Activated T-cell treated with anti-CD3 and anti-CD28 coated beads, Interleukin-2, amount 50 U/mL, for 24 hours (primary cell): ENCODE measurements around the gene PBX1.

Experiments used
- DNase-seq: peaks from one replicate; pipeline ENCODE4 v3.0.0-alpha.2; 2020
- H3K27ac Mint-ChIP-seq: 2 replicates; pipeline ENCODE4 v1.8.0; 2020; ENCODE audit warnings: mild to moderate bottlenecking, mixed read lengths
- H3K27me3 Mint-ChIP-seq: 2 replicates; pipeline ENCODE4 v1.8.0; 2020; ENCODE audit warnings: mixed read lengths
- H3K36me3 Mint-ChIP-seq: 2 replicates; pipeline ENCODE4 v1.8.0; 2020; ENCODE audit warnings: low read depth, mixed read lengths
- H3K4me1 Mint-ChIP-seq: 2 replicates; pipeline ENCODE4 v1.8.0; 2020; ENCODE audit warnings: low read depth, mixed read lengths
- H3K4me3 Mint-ChIP-seq: 2 replicates; pipeline ENCODE4 v1.8.0; 2020; ENCODE audit warnings: mild to moderate bottlenecking, moderate library complexity, mixed read lengths
- H3K9me3 Mint-ChIP-seq: 2 replicates; pipeline ENCODE4 v1.8.0; 2020; ENCODE audit warnings: mixed read lengths

The PBX1 gene

GRCh38 chr1:164841702-164842465, 282.9 kb downstream of the PBX1 start:
- no peaks in the 10 kb centered on the region for H3K9me3 Mint-ChIP-seq
- H3K27ac Mint-ChIP-seq: no peak overlapping the region
- H3K4me1 Mint-ChIP-seq: no peaks in the 10 kb centered on the region
- DNase-seq: no peak
- H3K27me3 Mint-ChIP-seq: no peaks in the 10 kb centered on the region
- no peak overlapping the region for H3K4me3 Mint-ChIP-seq
- no peaks in the 10 kb centered on the region for H3K36me3 Mint-ChIP-seq

- H3K4me1 Mint-ChIP-seq: no peaks in the 10 kb centered on the region
- no peaks in the 10 kb centered on the region for H3K9me3 Mint-ChIP-seq
- H3K27ac Mint-ChIP-seq: no peak overlapping the region
- DNase-seq: no peak
- H3K36me3 Mint-ChIP-seq: no peaks in the 10 kb centered on the region
- no peaks in the 10 kb centered on the region for H3K27me3 Mint-ChIP-seq
- no peak overlapping the region for H3K4me3 Mint-ChIP-seq
These were observed 283.9 kb downstream of the PBX1 start for GRCh38 chr1:164842870-164843269.

GRCh38 chr1:164843743-164844500, 284.9 kb downstream of the PBX1 start:
- Mint-ChIP-seq H3K9me3 (no peaks in the 10 kb centered on the region), H3K4me3 (no peak overlapping the region), H3K27ac (no peak overlapping the region), H3K27me3 (no peaks in the 10 kb centered on the region), H3K4me1 (no peaks in the 10 kb centered on the region), H3K36me3 (no peaks in the 10 kb centered on the region)
- DNase-seq: no peak

- Mint-ChIP-seq H3K4me1 (no peaks in the 10 kb centered on the region), H3K36me3 (no peaks in the 10 kb centered on the region)
These were observed 288.0 kb downstream of the PBX1 start for GRCh38 chr1:164846731-164847691.

GRCh38 chr1:164853146-164853545, 294.2 kb downstream of the PBX1 start:
- no peaks in the 10 kb centered on the region for H3K36me3 Mint-ChIP-seq
- no peak for DNase-seq
- no peak overlapping the region for H3K27ac Mint-ChIP-seq
- H3K4me3 Mint-ChIP-seq: no peak overlapping the region
- no peaks in the 10 kb centered on the region for H3K9me3 Mint-ChIP-seq
- H3K4me1 Mint-ChIP-seq: no peaks in the 10 kb centered on the region
- H3K27me3 Mint-ChIP-seq: peaks cover 3% of the 10 kb centered on the region

More at GRCh38 chr1:164846731-164847691, 288.0 kb downstream of the PBX1 start:
- H3K27ac Mint-ChIP-seq: no peak overlapping the region
- H3K9me3 Mint-ChIP-seq: no peaks in the 10 kb centered on the region
- H3K4me3 Mint-ChIP-seq: no peak overlapping the region
- no peak for DNase-seq
- H3K27me3 Mint-ChIP-seq: no peaks in the 10 kb centered on the region

- no peaks in the 10 kb centered on the region for H3K4me1 Mint-ChIP-seq
- no peak overlapping the region for H3K27ac Mint-ChIP-seq
- H3K36me3 Mint-ChIP-seq: no peaks in the 10 kb centered on the region
- H3K9me3 Mint-ChIP-seq: no peaks in the 10 kb centered on the region
- no peak overlapping the region for H3K4me3 Mint-ChIP-seq
- H3K27me3 Mint-ChIP-seq: peaks cover 3% of the 10 kb centered on the region
- DNase-seq: no peak
These were observed 296.8 kb downstream of the PBX1 start for GRCh38 chr1:164855716-164856329.

- Mint-ChIP-seq H3K4me3 (no peak overlapping the region), H3K27me3 (peaks cover 3% of the 10 kb centered on the region), H3K9me3 (no peaks in the 10 kb centered on the region), H3K27ac (no peak overlapping the region), H3K36me3 (no peaks in the 10 kb centered on the region), H3K4me1 (no peaks in the 10 kb centered on the region)
- DNase-seq: no peak
These were observed 297.4 kb downstream of the PBX1 start for GRCh38 chr1:164856381-164856780.

- DNase-seq: no peak
- H3K27ac Mint-ChIP-seq: no peak overlapping the region
- H3K36me3 Mint-ChIP-seq: no peaks in the 10 kb centered on the region
- H3K27me3 Mint-ChIP-seq: peaks cover 3% of the 10 kb centered on the region
- H3K4me3 Mint-ChIP-seq: no peak overlapping the region
- H3K9me3 Mint-ChIP-seq: no peaks in the 10 kb centered on the region
- H3K4me1 Mint-ChIP-seq: no peaks in the 10 kb centered on the region
These were observed 298.5 kb downstream of the PBX1 start for GRCh38 chr1:164857439-164857838.

- Mint-ChIP-seq H3K4me1 (no peaks in the 10 kb centered on the region), H3K27ac (no peak overlapping the region)
- no peak for DNase-seq
These were observed 299.2 kb downstream of the PBX1 start for GRCh38 chr1:164858096-164858632.

GRCh38 chr1:164861632-164862031, 302.6 kb downstream of the PBX1 start:
- H3K9me3 Mint-ChIP-seq: no peaks in the 10 kb centered on the region

More at GRCh38 chr1:164858096-164858632, 299.2 kb downstream of the PBX1 start:
- no peak overlapping the region for H3K4me3 Mint-ChIP-seq
- peaks cover 3% of the 10 kb centered on the region for H3K27me3 Mint-ChIP-seq
- H3K9me3 Mint-ChIP-seq: no peaks in the 10 kb centered on the region
- no peaks in the 10 kb centered on the region for H3K36me3 Mint-ChIP-seq

GRCh38 chr1:164863056-164863455, 304.1 kb downstream of the PBX1 start:
- Mint-ChIP-seq H3K4me3 (no peak overlapping the region), H3K36me3 (no peaks in the 10 kb centered on the region), H3K27me3 (no peaks in the 10 kb centered on the region), H3K27ac (no peak overlapping the region), H3K9me3 (no peaks in the 10 kb centered on the region), H3K4me1 (no peaks in the 10 kb centered on the region)
- DNase-seq: no peak

More at GRCh38 chr1:164861632-164862031, 302.6 kb downstream of the PBX1 start:
- Mint-ChIP-seq H3K27ac (no peak overlapping the region), H3K27me3 (no peaks in the 10 kb centered on the region), H3K4me1 (no peaks in the 10 kb centered on the region), H3K36me3 (no peaks in the 10 kb centered on the region), H3K4me3 (no peak overlapping the region)
- no peak for DNase-seq

GRCh38 chr1:164864161-164864560, 305.2 kb downstream of the PBX1 start:
- no peaks in the 10 kb centered on the region for H3K4me1 Mint-ChIP-seq
- no peaks in the 10 kb centered on the region for H3K9me3 Mint-ChIP-seq
- H3K27ac Mint-ChIP-seq: no peak overlapping the region
- H3K4me3 Mint-ChIP-seq: no peak overlapping the region
- no peaks in the 10 kb centered on the region for H3K27me3 Mint-ChIP-seq
- DNase-seq: no peak
- H3K36me3 Mint-ChIP-seq: no peaks in the 10 kb centered on the region

GRCh38 chr1:164865385-164865784, 306.4 kb downstream of the PBX1 start:
- Mint-ChIP-seq H3K4me3 (no peak overlapping the region), H3K27me3 (no peaks in the 10 kb centered on the region), H3K27ac (no peak overlapping the region), H3K36me3 (no peaks in the 10 kb centered on the region), H3K4me1 (no peaks in the 10 kb centered on the region), H3K9me3 (no peaks in the 10 kb centered on the region)
- no peak for DNase-seq

GRCh38 chr1:164867590-164867989, 308.6 kb downstream of the PBX1 start:
- Mint-ChIP-seq H3K27me3 (no peaks in the 10 kb centered on the region), H3K4me1 (no peaks in the 10 kb centered on the region), H3K9me3 (no peaks in the 10 kb centered on the region), H3K27ac (no peak overlapping the region), H3K36me3 (no peaks in the 10 kb centered on the region), H3K4me3 (no peak overlapping the region)
- DNase-seq: no peak
